Measurements from ENCODE around the gene TGM3.

Gene TGM3

GRCh38 chr20:2340136-2340535, 44.3 kb downstream of the TGM3 start:
- no peak overlapping the region for H3K4me3 ChIP-seq
- no peak for DNase-seq (ENCODE audit: low read depth, low spot score)
- 0 out of 2 replicates have a peak, but pooled peaks cover 3% of the 10 kb centered on the region for H3K9me3 ChIP-seq (ENCODE audit: low read depth, low read length)
- TF ChIP-seq FOXP2 (optimal IDR thresholded peaks at IDR 0.05; ENCODE audit: control extremely low read depth, extremely low read length, insufficient read depth) (no peak), EZH2 (IDR thresholded peaks at IDR 0.05) (no peak), POLR2AphosphoS5 (IDR thresholded peaks at IDR 0.05; ENCODE audit: borderline replicate concordance, low read depth, low read length) (no peak)
- no peak overlapping the region for H3K9ac ChIP-seq (ENCODE audit: insufficient read length)
- no peak overlapping the region for H3K27ac ChIP-seq
- H3K36me3 ChIP-seq (ENCODE audit: insufficient read depth, low read length) = no peaks in the 10 kb centered on the region

- no peak overlapping the region for H3K27ac ChIP-seq
- TF ChIP-seq EZH2 (IDR thresholded peaks at IDR 0.05) = no peak
- no peak for TF ChIP-seq POLR2AphosphoS5 (IDR thresholded peaks at IDR 0.05; ENCODE audit: borderline replicate concordance, low read depth, low read length)
- H3K4me3 ChIP-seq = no peak overlapping the region
- DNase-seq (ENCODE audit: low read depth, low spot score) = no peak
- H3K9me3 ChIP-seq (ENCODE audit: low read depth, low read length) = 0 out of 2 replicates have a peak, but pooled peaks cover 3% of the 10 kb centered on the region
- H3K36me3 ChIP-seq (ENCODE audit: insufficient read depth, low read length) = no peaks in the 10 kb centered on the region
- no peak overlapping the region for H3K9ac ChIP-seq (ENCODE audit: insufficient read length)
These were observed 45.0 kb downstream of the TGM3 start for GRCh38 chr20:2340823-2341222.

- Histone ChIP-seq H3K36me3 (ENCODE audit: insufficient read depth, low read length) (no peaks in the 10 kb centered on the region), H3K9ac (ENCODE audit: insufficient read length) (no peak overlapping the region), H3K9me3 (ENCODE audit: low read depth, low read length) (0 out of 2 replicates have a peak, but pooled peaks cover 3% of the 10 kb centered on the region), H3K27ac (no peak overlapping the region), H3K4me3 (no peak overlapping the region)
- TF ChIP-seq FOXP2 (optimal IDR thresholded peaks at IDR 0.05; ENCODE audit: control extremely low read depth, extremely low read length, insufficient read depth) (no peak), EZH2 (IDR thresholded peaks at IDR 0.05) (no peak), POLR2AphosphoS5 (IDR thresholded peaks at IDR 0.05; ENCODE audit: borderline replicate concordance, low read depth, low read length) (no peak)
- DNase-seq (ENCODE audit: low read depth, low spot score) = no peak
These were observed 45.5 kb downstream of the TGM3 start for GRCh38 chr20:2341336-2341735.

GRCh38 chr20:2342243-2342642, 46.4 kb downstream of the TGM3 start:
- H3K9me3 ChIP-seq (ENCODE audit: low read depth, low read length) = 0 out of 2 replicates have a peak, but pooled peaks cover 3% of the 10 kb centered on the region
- no peak for DNase-seq (ENCODE audit: low read depth, low spot score)
- H3K27ac ChIP-seq = no peak overlapping the region
- no peak overlapping the region for H3K4me3 ChIP-seq
- no peak overlapping the region for H3K9ac ChIP-seq (ENCODE audit: insufficient read length)
- TF ChIP-seq POLR2AphosphoS5 (IDR thresholded peaks at IDR 0.05; ENCODE audit: borderline replicate concordance, low read depth, low read length) = no peak
- TF ChIP-seq FOXP2 (optimal IDR thresholded peaks at IDR 0.05; ENCODE audit: control extremely low read depth, extremely low read length, insufficient read depth) = no peak
- TF ChIP-seq EZH2 (IDR thresholded peaks at IDR 0.05) = no peak
- no peaks in the 10 kb centered on the region for H3K36me3 ChIP-seq (ENCODE audit: insufficient read depth, low read length)

DNA sequence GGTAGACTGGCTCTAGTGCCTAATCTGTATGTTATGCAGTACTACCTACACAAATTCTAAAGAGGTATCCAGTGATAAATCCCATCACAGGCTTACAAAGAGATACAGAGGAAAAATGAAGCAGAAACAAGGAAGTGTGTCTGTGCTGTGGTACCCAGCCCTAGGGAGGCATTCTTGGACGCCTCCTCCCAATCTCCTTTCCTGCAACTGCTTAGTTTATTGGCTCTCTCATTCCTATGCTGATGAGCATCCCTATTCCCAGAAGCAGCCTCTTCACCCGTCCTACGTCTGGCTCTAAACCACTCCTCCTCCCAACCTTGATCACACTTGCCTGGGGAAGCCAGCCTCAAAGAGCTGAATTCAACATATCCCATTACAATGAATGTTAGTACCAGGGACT, 50.4 kb downstream of the TGM3 start:
- Histone ChIP-seq H3K36me3 (ENCODE audit: insufficient read depth, low read length) (no peaks in the 10 kb centered on the region), H3K9ac (ENCODE audit: insufficient read length) (no peak overlapping the region), H3K27ac (no peak overlapping the region), H3K9me3 (ENCODE audit: low read depth, low read length) (0 out of 2 replicates have a peak, but pooled peaks cover 3% of the 10 kb centered on the region), H3K4me3 (no peak overlapping the region)
- DNase-seq (ENCODE audit: low read depth, low spot score) = no peak
- TF ChIP-seq EZH2 (IDR thresholded peaks at IDR 0.05) = no peak
- TF ChIP-seq POLR2AphosphoS5 (IDR thresholded peaks at IDR 0.05; ENCODE audit: borderline replicate concordance, low read depth, low read length) = no peak
- TF ChIP-seq FOXP2 (optimal IDR thresholded peaks at IDR 0.05; ENCODE audit: control extremely low read depth, extremely low read length, insufficient read depth) = no peak

- Histone ChIP-seq H3K4me3 (no peak overlapping the region), H3K9ac (ENCODE audit: insufficient read length) (no peak overlapping the region), H3K27ac (no peak overlapping the region), H3K9me3 (ENCODE audit: low read depth, low read length) (0 out of 2 replicates have a peak, but pooled peaks cover 3% of the 10 kb centered on the region), H3K36me3 (ENCODE audit: insufficient read depth, low read length) (no peaks in the 10 kb centered on the region)
- TF ChIP-seq FOXP2 (optimal IDR thresholded peaks at IDR 0.05; ENCODE audit: control extremely low read depth, extremely low read length, insufficient read depth) = no peak
- TF ChIP-seq EZH2 (IDR thresholded peaks at IDR 0.05) = no peak
- TF ChIP-seq POLR2AphosphoS5 (IDR thresholded peaks at IDR 0.05; ENCODE audit: borderline replicate concordance, low read depth, low read length) = no peak
- DNase-seq (ENCODE audit: low read depth, low spot score) = no peak
These were observed 52.5 kb downstream of the TGM3 start for GRCh38 chr20:2348336-2348735.

- no peak overlapping the region for H3K4me3 ChIP-seq
- H3K9me3 ChIP-seq (ENCODE audit: low read depth, low read length) = no peaks in the 10 kb centered on the region
- TF ChIP-seq POLR2AphosphoS5 (IDR thresholded peaks at IDR 0.05; ENCODE audit: borderline replicate concordance, low read depth, low read length) (no peak), EZH2 (IDR thresholded peaks at IDR 0.05) (no peak), FOXP2 (optimal IDR thresholded peaks at IDR 0.05; ENCODE audit: control extremely low read depth, extremely low read length, insufficient read depth) (no peak)
- H3K9ac ChIP-seq (ENCODE audit: insufficient read length) = no peak overlapping the region
- no peaks in the 10 kb centered on the region for H3K36me3 ChIP-seq (ENCODE audit: insufficient read depth, low read length)
- no peak for DNase-seq (ENCODE audit: low read depth, low spot score)
- no peak overlapping the region for H3K27ac ChIP-seq
These were observed 54.0 kb downstream of the TGM3 start for GRCh38 chr20:2349801-2350200.

- Histone ChIP-seq H3K4me3 (no peak overlapping the region), H3K9ac (ENCODE audit: insufficient read length) (no peak overlapping the region), H3K27ac (no peak overlapping the region), H3K9me3 (ENCODE audit: low read depth, low read length) (no peaks in the 10 kb centered on the region), H3K36me3 (ENCODE audit: insufficient read depth, low read length) (no peaks in the 10 kb centered on the region)
- no peak for DNase-seq (ENCODE audit: low read depth, low spot score)
- TF ChIP-seq POLR2AphosphoS5 (IDR thresholded peaks at IDR 0.05; ENCODE audit: borderline replicate concordance, low read depth, low read length) = no peak
- TF ChIP-seq EZH2 (IDR thresholded peaks at IDR 0.05) = no peak
- TF ChIP-seq FOXP2 (optimal IDR thresholded peaks at IDR 0.05; ENCODE audit: control extremely low read depth, extremely low read length, insufficient read depth) = no peak
These were observed 54.8 kb downstream of the TGM3 start for GRCh38 chr20:2350606-2351005.

GRCh38 chr20:2353231-2353630, 57.4 kb downstream of the TGM3 start:
- Histone ChIP-seq H3K27ac (no peak overlapping the region), H3K36me3 (ENCODE audit: insufficient read depth, low read length) (no peaks in the 10 kb centered on the region), H3K9ac (ENCODE audit: insufficient read length) (no peak overlapping the region), H3K4me3 (no peak overlapping the region), H3K9me3 (ENCODE audit: low read depth, low read length) (no peaks in the 10 kb centered on the region)
- DNase-seq (ENCODE audit: low read depth, low spot score) = no peak
- TF ChIP-seq POLR2AphosphoS5 (IDR thresholded peaks at IDR 0.05; ENCODE audit: borderline replicate concordance, low read depth, low read length) = no peak
- TF ChIP-seq EZH2 (IDR thresholded peaks at IDR 0.05) = no peak
- no peak for TF ChIP-seq FOXP2 (optimal IDR thresholded peaks at IDR 0.05; ENCODE audit: control extremely low read depth, extremely low read length, insufficient read depth)
